Stimulated activated naive CD4-positive, alpha-beta T cell (primary cell): ENCODE data around the gene CATSPERE.
"Not testable (repeated sequence)": the region's sequence is repeated elsewhere in the genome, so short reads cannot be mapped to it uniquely, and the experiment has no call there.

Experiments used
- DNase-seq, 6 experiments: peaks; one replicate each; lab custom pipeline; 2025; lab: John Stamatoyannopoulos, UW

Gene CATSPERE

DNA sequence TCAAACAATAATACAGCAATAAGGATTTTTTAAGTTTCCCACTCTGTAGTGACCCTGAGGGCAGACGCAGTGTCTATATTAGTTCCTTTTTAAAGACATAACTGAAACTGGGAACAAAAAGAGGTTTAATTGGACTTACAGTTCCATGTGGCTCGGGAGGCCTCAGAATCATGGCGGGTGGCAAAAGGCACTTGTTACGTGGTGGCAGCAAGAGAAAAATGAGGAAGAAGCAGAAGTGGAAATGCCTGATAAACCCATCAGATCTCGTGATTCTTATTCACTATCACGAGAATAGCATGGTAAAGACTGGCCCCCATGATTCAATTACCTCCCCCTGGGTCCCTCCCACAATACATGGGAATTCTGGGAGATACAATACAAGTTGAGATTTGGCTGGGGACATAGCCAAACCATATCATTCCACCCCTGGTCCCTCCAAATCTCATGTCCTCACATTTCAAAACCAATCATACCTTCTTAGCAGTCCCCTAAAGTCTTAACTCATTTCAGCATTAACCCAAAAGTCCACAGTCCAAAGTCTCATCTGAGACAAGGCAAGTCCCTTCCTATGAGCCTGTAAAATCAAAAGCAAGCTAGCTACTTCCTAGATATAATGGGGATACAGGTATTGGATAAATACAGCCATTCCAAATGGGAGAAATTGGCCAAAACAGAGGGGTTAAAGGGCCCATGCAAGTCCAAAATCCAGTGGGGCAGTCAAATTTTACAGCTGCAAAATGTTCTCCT lies 205.8 kb downstream of the CATSPERE start:
- DNase-seq = not testable (repeated sequence)

DNA sequence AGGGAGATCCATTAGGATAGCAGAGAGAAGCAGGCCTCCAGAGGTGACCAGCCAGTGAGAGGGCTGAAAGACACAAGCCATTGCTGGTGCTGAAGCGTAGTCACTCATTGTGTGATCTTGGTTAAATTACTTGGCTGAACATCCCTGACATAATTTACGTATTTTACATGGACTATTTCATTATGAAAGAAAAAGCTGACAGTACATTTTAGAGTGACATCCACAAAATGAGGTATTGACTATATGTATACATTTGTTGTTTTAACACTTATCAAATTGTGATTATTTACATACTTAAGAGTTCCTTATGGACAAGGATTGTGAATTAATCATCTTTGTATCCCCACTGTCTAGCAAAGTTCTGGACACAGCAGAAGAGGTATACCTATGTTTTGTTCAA lies 206.7 kb downstream of the CATSPERE start:
- no peak for DNase-seq

DNA sequence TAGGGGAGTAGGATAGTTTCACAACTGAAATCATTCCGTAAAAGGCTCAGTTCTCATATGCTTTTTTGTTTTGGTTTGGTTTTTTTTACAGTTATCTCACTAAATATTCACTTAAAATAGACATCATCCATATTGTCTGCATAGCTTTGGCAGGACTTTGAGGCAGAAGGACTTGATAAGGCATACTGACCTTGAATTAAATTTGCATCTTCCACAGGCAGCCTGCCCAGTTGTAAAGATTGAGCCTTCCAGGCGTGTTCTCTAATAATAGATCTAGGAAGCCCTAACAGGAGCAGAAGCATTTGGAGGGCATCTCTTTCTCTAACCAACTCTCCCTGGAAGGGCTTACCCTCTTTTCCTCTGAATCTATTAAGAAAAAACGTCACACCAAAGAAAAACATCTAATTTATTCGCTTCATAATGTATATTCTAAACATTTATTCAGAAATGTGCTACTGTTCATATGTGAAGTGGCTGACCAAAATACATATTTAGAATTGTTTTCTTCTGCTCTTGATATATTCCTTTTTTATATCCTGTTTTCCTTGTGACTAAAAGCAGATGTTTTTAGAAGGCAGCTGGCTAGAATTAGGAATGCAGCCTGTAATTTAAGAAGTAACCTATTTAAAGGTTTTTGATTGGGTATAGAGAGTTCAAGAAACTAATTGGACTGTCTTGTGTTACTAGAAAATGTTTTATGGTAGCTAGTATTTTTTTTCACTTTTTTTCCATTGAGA lies 212.0 kb downstream of the CATSPERE start:
- DNase-seq = no peak

DNA sequence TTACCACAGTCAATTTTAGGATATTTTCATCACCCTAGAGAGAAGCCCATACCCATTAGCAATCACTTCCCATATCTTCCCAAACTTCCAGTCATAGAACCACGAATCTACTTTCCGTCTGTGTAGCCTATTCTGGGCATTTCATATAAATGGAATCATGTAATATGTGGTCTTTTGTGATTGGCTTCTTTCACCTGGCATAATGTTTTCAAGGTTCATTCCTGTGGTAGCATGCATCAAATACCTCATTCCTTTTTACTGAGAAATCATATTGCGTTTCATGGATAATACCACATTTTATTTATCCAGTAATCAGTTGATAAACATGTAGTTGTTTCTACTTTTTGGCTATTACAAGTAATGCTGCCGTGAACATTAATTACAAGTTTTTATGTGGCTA lies 213.4 kb downstream of the CATSPERE start:
- DNase-seq = no peak

DNA sequence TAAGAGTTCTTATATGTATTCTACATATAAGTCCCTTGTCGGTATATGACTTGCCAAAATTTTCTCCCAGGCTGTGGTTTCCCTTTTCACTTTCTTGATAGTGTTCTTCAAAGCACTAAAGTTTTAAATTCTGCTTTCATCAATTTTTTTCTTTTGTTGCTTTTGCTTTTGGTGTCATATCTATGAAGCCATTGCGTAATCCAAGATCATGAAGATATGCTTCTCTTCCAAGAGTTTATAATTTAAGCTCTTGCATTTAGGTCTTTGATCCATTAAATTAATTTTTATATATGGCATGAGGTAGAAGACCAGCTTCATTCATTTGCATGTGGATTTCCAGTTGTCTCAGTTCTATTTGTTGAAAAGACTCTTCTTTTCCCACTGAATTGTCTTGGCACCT lies 214.1 kb downstream of the CATSPERE start:
- no peak for DNase-seq

DNA sequence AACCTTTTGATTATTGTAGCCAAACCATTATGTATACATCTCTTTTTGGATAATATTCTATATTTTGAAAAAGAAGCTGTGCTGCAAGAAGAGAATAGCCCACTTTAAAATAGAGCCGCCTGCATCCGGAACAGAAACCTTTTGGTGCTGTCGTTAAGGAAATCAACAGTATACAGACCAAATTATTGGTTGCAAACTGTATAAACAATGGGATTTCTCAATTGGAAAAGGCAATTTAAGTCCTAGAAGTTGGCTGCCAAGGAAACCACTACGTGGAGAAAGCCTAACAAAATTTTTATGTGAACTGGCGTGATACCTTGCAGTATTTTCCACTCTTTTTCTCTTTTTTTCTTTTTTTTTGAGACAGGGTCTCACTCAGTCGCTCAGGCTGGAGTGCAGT lies 217.6 kb downstream of the CATSPERE start:
- no peak for DNase-seq

DNA sequence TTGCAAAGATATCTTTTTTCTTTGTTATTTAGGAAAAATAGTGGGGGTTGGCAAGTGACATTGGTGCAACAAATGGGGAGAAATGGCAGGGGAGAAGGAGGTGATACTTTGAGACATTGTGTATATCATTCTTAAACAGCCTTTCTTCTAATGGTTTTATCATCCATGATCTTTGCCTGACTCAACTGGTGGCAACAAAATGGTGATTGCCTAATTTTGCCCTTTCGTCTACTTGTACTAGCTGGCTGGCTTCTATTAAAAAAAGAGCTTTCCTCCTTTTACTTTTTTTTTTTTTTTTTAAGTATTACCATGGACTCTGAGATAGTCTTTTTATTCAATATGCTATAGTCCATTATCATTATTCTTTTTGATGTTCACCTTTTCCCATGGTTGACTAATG lies 219.6 kb downstream of the CATSPERE start:
- DNase-seq = no peak

DNA sequence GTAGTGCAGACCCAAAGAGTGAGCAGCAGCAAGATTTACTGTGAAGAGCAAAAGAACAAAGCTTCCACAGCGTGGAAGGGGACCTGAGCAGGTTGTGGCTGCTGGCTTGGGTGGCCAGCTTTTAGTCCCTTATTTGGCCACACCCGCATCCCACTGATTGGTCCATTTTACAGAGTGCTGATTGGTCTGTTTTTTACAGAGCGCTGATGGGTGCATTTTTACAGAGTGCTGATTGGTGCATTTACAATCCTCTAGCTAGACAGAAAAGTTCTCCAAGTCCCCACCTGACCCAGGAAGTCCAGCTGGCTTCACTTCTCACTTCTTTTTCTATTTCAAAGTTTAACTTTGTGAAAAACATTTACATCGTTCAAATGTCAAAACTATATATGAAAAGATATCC lies 221.0 kb downstream of the CATSPERE start:
- DNase-seq = not testable (repeated sequence)
